OCI-LY7 (cell line): Measurements from ENCODE around the gene MAS1L. TPM values are rescaled to one million over a fixed set of nuclear protein-coding genes. Genes with fewer than 3 reads are reported as not detected.

Experiments used
- BruUV-seq: library from RNA; stranded (reverse); fragments of 400-500 nt; replicated peaks from 2 replicates; lab custom pipeline; 2021; lab: Mats Ljungman, UMichigan
- CTCF ChIA-PET: fragments of 300-600 bp; sonication (Branson Sonifier 250); formaldehyde crosslinking; loops from one replicate; lab custom pipeline; 2022; ENCODE audit warnings: antibody characterized with exemption; ENCODE audit not compliant: unreplicated experiment; lab: Charles Lee
- POLR2A ChIA-PET: fragments of 300-600 bp; sonication (Branson Sonifier 250); formaldehyde crosslinking; loops from one replicate; lab custom pipeline; 2022; ENCODE audit warnings: antibody characterized with exemption; lab: Charles Lee
- DNase-seq: peaks from one replicate; pipeline ENCODE4 v3.0.0-alpha.2; 2015; ENCODE audit warnings: low spot score
- H2AFZ ChIP-seq: fragments of 200-600 bp; sonication (generic), shearing (Covaris generic); 2 replicates; pipeline ENCODE4 v1.6.1; 2014; ENCODE audit warnings: mild to moderate bottlenecking, antibody characterized with exemption, low read length, moderate library complexity
- H3K27ac ChIP-seq: fragments of 200-600 bp; sonication (generic); 2 replicates; pipeline ENCODE4 v1.5.1; 2014; ENCODE audit warnings: mixed run types, low read depth, mild to moderate bottlenecking, moderate library complexity, low read length, inconsistent platforms; ENCODE audit not compliant: poor library complexity, severe bottlenecking
- H3K36me3 ChIP-seq: fragments of 200-600 bp; sonication (generic); 2 replicates; pipeline ENCODE4 v1.6.1; 2014; ENCODE audit warnings: mild to moderate bottlenecking, antibody characterized with exemption, low read length, moderate library complexity, mixed read lengths; ENCODE audit not compliant: insufficient read depth
- H3K4me1 ChIP-seq: fragments of 200-600 bp; sonication (generic); 2 replicates; pipeline ENCODE4 v1.5.1; 2014; ENCODE audit warnings: mild to moderate bottlenecking, low read length; ENCODE audit not compliant: insufficient read depth, poor library complexity, severe bottlenecking
- H3K4me2 ChIP-seq: fragments of 200-600 bp; sonication (generic); 2 replicates; pipeline ENCODE4 v1.6.1; 2014; ENCODE audit warnings: mild to moderate bottlenecking, low read length
- H3K4me3 ChIP-seq: fragments of 200-600 bp; sonication (generic); 2 replicates; pipeline ENCODE4 v1.5.1; 2014; ENCODE audit warnings: mild to moderate bottlenecking, low read depth, low read length; ENCODE audit not compliant: poor library complexity, severe bottlenecking
- H3K79me2 ChIP-seq: fragments of 200-600 bp; sonication (generic); 2 replicates; pipeline ENCODE4 v1.6.1; 2016; ENCODE audit warnings: low read depth, mild to moderate bottlenecking, low read length, moderate library complexity, mixed read lengths; ENCODE audit not compliant: insufficient read depth
- H3K9me2 ChIP-seq: fragments of 200-600 bp; sonication (generic); 2 replicates; pipeline ENCODE4 v1.6.1; 2016; ENCODE audit warnings: mild to moderate bottlenecking, low read length, mixed read lengths; ENCODE audit not compliant: insufficient read depth
- H3K9me3 ChIP-seq: fragments of 200-600 bp; sonication (generic); 2 replicates; pipeline ENCODE4 v1.6.1; 2014; ENCODE audit warnings: mild to moderate bottlenecking, mixed run types, low read length, mixed read lengths
- H4K20me1 ChIP-seq: fragments of 200-600 bp; sonication (generic); 2 replicates; pipeline ENCODE4 v1.6.1; 2014; ENCODE audit warnings: mild to moderate bottlenecking, antibody characterized with exemption, low read length, moderate library complexity, mixed read lengths; ENCODE audit not compliant: insufficient read depth
- CTCF ChIP-seq: fragments of 200-600 bp; sonication (generic); conservative IDR thresholded peaks from 2 replicates; pipeline ENCODE4 v1.5.1; 2014; ENCODE audit warnings: mild to moderate bottlenecking, antibody characterized with exemption, low read length, moderate library complexity, mixed read lengths
- EZH2phosphoT487 ChIP-seq: fragments of 200-600 bp; sonication (generic); IDR thresholded peaks from 2 replicates; pipeline ENCODE4 v1.6.1; 2018; ENCODE audit warnings: low read depth, borderline replicate concordance, mild to moderate bottlenecking, mixed run types, antibody characterized with exemption, low read length, moderate library complexity, mixed read lengths
- intact Hi-C: fragments of 100-400 bp; cut with micrococcal nuclease; formaldehyde crosslinking; loops from one replicate; pipeline ENCODE4 v1.10.0; 2022; ENCODE audit not compliant: unreplicated experiment
- total RNA-seq, 2 experiments: library from RNA; depleted of rRNA in 1 of 2; stranded (reverse); fragments of >200 nt in 1 of 2; shearing (Covaris generic) in 1 of 2; gene quantifications; 2 replicates each; pipeline ENCODE4 v1.2.3, GENCODE V29; 2014 to 2022

The MAS1L gene
- total RNA-seq, 2 experiments from 2014 or later = not detected

GRCh38 chr6:29499704-29500103, 11.9 kb upstream of the MAS1L start:
- intact Hi-C loops = no loop called here
- H3K9me3 ChIP-seq = no peaks in the 10 kb centered on the region
- DNase-seq = no peak
- no peaks in the 10 kb centered on the region for H3K9me2 ChIP-seq
- no peak overlapping the region for H3K4me2 ChIP-seq
- H3K4me1 ChIP-seq = no peaks in the 10 kb centered on the region
- no peak overlapping the region for H2AFZ ChIP-seq
- H3K27ac ChIP-seq = no peak overlapping the region
- H3K36me3 ChIP-seq = no peaks in the 10 kb centered on the region
- no peak overlapping the region for H3K4me3 ChIP-seq
- H4K20me1 ChIP-seq = no peaks in the 10 kb centered on the region
- no TSS peak for BruUV-seq
- no peaks in the 10 kb centered on the region for H3K79me2 ChIP-seq
- CTCF ChIA-PET = no interaction called here
- TF ChIP-seq CTCF (no peak), EZH2phosphoT487 (no peak)
- POLR2A ChIA-PET = no interaction called here

- H3K4me2 ChIP-seq = no peak overlapping the region
- no peak overlapping the region for H3K27ac ChIP-seq
- DNase-seq = no peak
- no TSS peak for BruUV-seq
- H3K4me3 ChIP-seq = no peak overlapping the region
- H3K79me2 ChIP-seq = no peaks in the 10 kb centered on the region
- H3K9me2 ChIP-seq = no peaks in the 10 kb centered on the region
- no peaks in the 10 kb centered on the region for H3K4me1 ChIP-seq
- TF ChIP-seq CTCF (no peak), EZH2phosphoT487 (no peak)
- intact Hi-C loops = no loop called here
- ChIA-PET CTCF (no interaction called here), POLR2A (interaction anchor here (0.6 kb wide), 1 partner anchor 471 kb away, joined by 3 read pairs; no protein-coding TSS in a partner anchor)
- H3K9me3 ChIP-seq = no peaks in the 10 kb centered on the region
- H2AFZ ChIP-seq = no peak overlapping the region
- no peaks in the 10 kb centered on the region for H4K20me1 ChIP-seq
- no peaks in the 10 kb centered on the region for H3K36me3 ChIP-seq
Measured at GRCh38 chr6:29496961-29497360, 9.2 kb upstream of the MAS1L start.

GRCh38 chr6:29495571-29495970, 7.8 kb upstream of the MAS1L start:
- intact Hi-C loops = no loop called here
- H3K79me2 ChIP-seq = no peaks in the 10 kb centered on the region
- ChIA-PET CTCF (no interaction called here), POLR2A (no interaction called here)
- H3K4me2 ChIP-seq = no peak overlapping the region
- H3K27ac ChIP-seq = no peak overlapping the region
- BruUV-seq = no TSS peak
- TF ChIP-seq EZH2phosphoT487 (no peak), CTCF (no peak)
- H3K4me3 ChIP-seq = no peak overlapping the region
- H3K36me3 ChIP-seq = no peaks in the 10 kb centered on the region
- no peak for DNase-seq
- H4K20me1 ChIP-seq = no peaks in the 10 kb centered on the region
- no peaks in the 10 kb centered on the region for H3K4me1 ChIP-seq
- H2AFZ ChIP-seq = no peak overlapping the region
- no peaks in the 10 kb centered on the region for H3K9me2 ChIP-seq
- no peaks in the 10 kb centered on the region for H3K9me3 ChIP-seq
